Fibroblast of lung (primary cell): ENCODE results near the gene DLGAP4.

Experiments used
- EZH2 ChIP-seq: IDR thresholded peaks from 2 replicates; pipeline ENCODE4 v1.5.1; 2012; ENCODE audit warnings: low read length, control low read depth, mild to moderate bottlenecking; ENCODE audit errors: missing control alignments
- TF ChIP-seq, protein P1 (sequence below), 2 donors: IDR thresholded peaks in 1 of 2; conservative IDR thresholded peaks in 1 of 2; 1 replicate in 1 of 2; 2 replicates in 1 of 2; pipeline ENCODE4 v1.5.1; 2011 to 2012; ENCODE audit warnings: low read length in 2 of 2, control low read depth in 1 of 2, inconsistent platforms in 1 of 2, low read depth in 1 of 2, mild to moderate bottlenecking in 1 of 2

DNA sequence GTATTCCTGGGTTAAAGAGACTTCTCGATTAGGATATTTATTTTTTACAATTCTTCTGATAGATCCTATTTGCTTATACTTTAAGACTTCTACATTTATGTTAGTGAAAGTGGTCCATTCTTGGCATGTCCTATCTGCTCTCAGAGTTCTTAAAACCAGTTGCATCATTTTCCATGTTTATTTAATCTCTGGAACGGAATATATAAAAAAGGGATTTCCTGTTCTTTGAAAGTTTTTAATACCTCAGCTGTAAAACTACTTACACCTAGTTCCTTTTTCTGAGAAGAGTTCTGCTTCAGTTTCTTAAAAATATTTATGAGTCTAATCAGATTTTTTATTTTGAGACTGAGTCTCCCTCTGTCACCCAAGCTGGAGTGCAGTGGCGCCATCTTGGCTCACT, 217.2 kb downstream of the DLGAP4 start:
- TF ChIP-seq EZH2, result no peak
- TF ChIP-seq, protein P1, sequence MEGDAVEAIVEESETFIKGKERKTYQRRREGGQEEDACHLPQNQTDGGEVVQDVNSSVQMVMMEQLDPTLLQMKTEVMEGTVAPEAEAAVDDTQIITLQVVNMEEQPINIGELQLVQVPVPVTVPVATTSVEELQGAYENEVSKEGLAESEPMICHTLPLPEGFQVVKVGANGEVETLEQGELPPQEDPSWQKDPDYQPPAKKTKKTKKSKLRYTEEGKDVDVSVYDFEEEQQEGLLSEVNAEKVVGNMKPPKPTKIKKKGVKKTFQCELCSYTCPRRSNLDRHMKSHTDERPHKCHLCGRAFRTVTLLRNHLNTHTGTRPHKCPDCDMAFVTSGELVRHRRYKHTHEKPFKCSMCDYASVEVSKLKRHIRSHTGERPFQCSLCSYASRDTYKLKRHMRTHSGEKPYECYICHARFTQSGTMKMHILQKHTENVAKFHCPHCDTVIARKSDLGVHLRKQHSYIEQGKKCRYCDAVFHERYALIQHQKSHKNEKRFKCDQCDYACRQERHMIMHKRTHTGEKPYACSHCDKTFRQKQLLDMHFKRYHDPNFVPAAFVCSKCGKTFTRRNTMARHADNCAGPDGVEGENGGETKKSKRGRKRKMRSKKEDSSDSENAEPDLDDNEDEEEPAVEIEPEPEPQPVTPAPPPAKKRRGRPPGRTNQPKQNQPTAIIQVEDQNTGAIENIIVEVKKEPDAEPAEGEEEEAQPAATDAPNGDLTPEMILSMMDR (conservative IDR thresholded peaks at IDR 0.05 in 1 of 2, IDR thresholded peaks at IDR 0.05 in 1 of 2; ENCODE audit: low read depth in 1 of 2, low read length in 2 of 2), result no peak
